HG03196 (cell line): ENCODE measurements around the gene NCAPD3.
"Not testable (repeated sequence)": the region's sequence is repeated elsewhere in the genome, so short reads cannot be mapped to it uniquely, and the experiment has no call there.

Source experiments
- ATAC-seq: cut with Tn5 transposase; IDR thresholded peaks from one replicate; pipeline ENCODE4 v1.9.1; 2021; ENCODE audit not compliant: unreplicated experiment

Gene NCAPD3

GRCh38 chr11:134132808-134133207 lies 91.0 kb downstream of the NCAPD3 start:
- no peak for ATAC-seq

- ATAC-seq: no peak
These were observed 92.0 kb downstream of the NCAPD3 start for GRCh38 chr11:134131628-134132244.

- ATAC-seq: no peak
These were observed 97.4 kb downstream of the NCAPD3 start for GRCh38 chr11:134126217-134126822.

- ATAC-seq: no peak
These were observed 98.3 kb downstream of the NCAPD3 start for GRCh38 chr11:134125507-134125906.

GRCh38 chr11:134124660-134125451 lies 98.9 kb downstream of the NCAPD3 start:
- no peak for ATAC-seq

- ATAC-seq: no peak
These were observed 102.7 kb downstream of the NCAPD3 start for GRCh38 chr11:134120921-134121526.

- ATAC-seq: no peak
These were observed 103.5 kb downstream of the NCAPD3 start for GRCh38 chr11:134120143-134120850.

- no peak for ATAC-seq
These were observed 104.7 kb downstream of the NCAPD3 start for GRCh38 chr11:134119094-134119493.

- ATAC-seq: no peak
These were observed 105.8 kb downstream of the NCAPD3 start for GRCh38 chr11:134118006-134118405.

GRCh38 chr11:134116210-134116609 lies 107.6 kb downstream of the NCAPD3 start:
- no peak for ATAC-seq

- ATAC-seq: not testable (repeated sequence)
These were observed 110.0 kb downstream of the NCAPD3 start for GRCh38 chr11:134113787-134114186.

GRCh38 chr11:134110252-134110815 lies 113.4 kb downstream of the NCAPD3 start:
- ATAC-seq: no peak
